Bronchus fibroblast of lung (primary cell): Measurements from ENCODE around the gene ELN. TPM values are rescaled to one million over a fixed set of nuclear protein-coding genes. Genes with fewer than 3 reads are reported as not detected.

Experiments
- total RNA-seq: library from RNA; depleted of rRNA; stranded (reverse); fragments of >200 nt; gene quantifications from 2 replicates; pipeline ENCODE4 v1.2.3, GENCODE V29; 2015

ELN gene
- 0.59 and 4.2 TPM in 2 replicates for total RNA-seq

GRCh38 chr7:74027683-74028320 lies at the start of gene ELN:
Gene ELN (plus strand): TSS chr7:74028173. CDS start chr7:74028188, 15 bp downstream.

GRCh38 chr7:74083117-74083876 lies 55.3 kb downstream of the ELN start, which contains the start of gene LIMK1:
Gene LIMK1 (plus strand): TSS chr7:74083804. CDS start chr7:74083991, 187 bp downstream.

Other genes with a start within 250 kb of the ELN start
- 1.2 and 1.7 TPM in 2 replicates for gene CLDN4, start 197.2 kb upstream of the ELN start, total RNA-seq
- 1.5 and 2.9 TPM in 2 replicates for gene METTL27, start 185.7 kb upstream of the ELN start, total RNA-seq
- gene TMEM270, start 167.0 kb upstream of the ELN start, total RNA-seq = not detected in 2 replicates
- gene LIMK1, start 55.6 kb downstream of the ELN start, total RNA-seq = 31.1 and 34.6 TPM in 2 replicates
- 287 and 294 TPM in 2 replicates for gene EIF4H, start 146.2 kb downstream of the ELN start, total RNA-seq
- gene LAT2, start 181.8 kb downstream of the ELN start, total RNA-seq = 0.15 and 0.17 TPM in 2 replicates
- 41.7 and 45.6 TPM in 2 replicates for gene RFC2, start 226.2 kb downstream of the ELN start, total RNA-seq